ENCODE measurements around the gene SNX20. TPM values are rescaled to one million over a fixed set of nuclear protein-coding genes. Genes with fewer than 3 reads are reported as not detected.

Gene SNX20
- total RNA-seq, 4 donors from 2014 or later: 2.2 to 6.9 (median 4.4) TPM

GRCh38 chr16:50711862-50712559 is 30.9 kb upstream of the SNX20 start:
- no peak for TF ChIP-seq CTCF (IDR thresholded peaks at IDR 0.05)
- DNase-seq (ENCODE audit: low spot score): no peak
- ATAC-seq (ENCODE audit: low FRiP score): no peak

- ATAC-seq (ENCODE audit: low FRiP score): no peak
- no peak for DNase-seq (ENCODE audit: low spot score)
- no peak for TF ChIP-seq CTCF (IDR thresholded peaks at IDR 0.05)
Measured at GRCh38 chr16:50711040-50711439, 29.9 kb upstream of the SNX20 start.

- ATAC-seq (ENCODE audit: low FRiP score) (no peak), DNase-seq (ENCODE audit: low spot score) (no peak)
- TF ChIP-seq CTCF (IDR thresholded peaks at IDR 0.05): no peak
Measured at GRCh38 chr16:50709980-50710379, 28.9 kb upstream of the SNX20 start.

GRCh38 chr16:50709061-50709684 is 28.1 kb upstream of the SNX20 start:
- TF ChIP-seq CTCF (IDR thresholded peaks at IDR 0.05): no peak
- DNase-seq (ENCODE audit: low spot score) (no peak), ATAC-seq (ENCODE audit: low FRiP score) (no peak)

GRCh38 chr16:50708373-50709060 is 27.4 kb upstream of the SNX20 start:
- no peak for TF ChIP-seq CTCF (IDR thresholded peaks at IDR 0.05)
- no peak for ATAC-seq (ENCODE audit: low FRiP score)

GRCh38 chr16:50706250-50706649 is 25.1 kb upstream of the SNX20 start:
- no peak for TF ChIP-seq CTCF (IDR thresholded peaks at IDR 0.05)
- DNase-seq (ENCODE audit: low spot score) (no peak), ATAC-seq (ENCODE audit: low FRiP score) (no peak)

More at GRCh38 chr16:50708373-50709060, 27.4 kb upstream of the SNX20 start:
- DNase-seq (ENCODE audit: low spot score): no peak

Measured in omental fat pad (tissue), 4 donors.